GDM1 (cell line): ENCODE data around the gene RPRD2.
A peak's percentile ranks its signal among the peaks of the same experiment; 100 is the strongest.

Source experiments
- DNase-seq: peaks from one replicate; lab custom pipeline; 2025; lab: John Stamatoyannopoulos, UW

The RPRD2 gene

GRCh38 chr1:150472601-150473200, 108.8 kb downstream of the RPRD2 start:
- DNase-seq, result no peak

GRCh38 chr1:150473659-150474058, 109.7 kb downstream of the RPRD2 start:
- no peak for DNase-seq

- DNase-seq, result no peak
These were observed 110.9 kb downstream of the RPRD2 start for GRCh38 chr1:150474869-150475268.

- DNase-seq, result no peak
These were observed 112.8 kb downstream of the RPRD2 start for GRCh38 chr1:150476754-150477153.

- DNase-seq, result no peak
These were observed 113.4 kb downstream of the RPRD2 start for GRCh38 chr1:150477320-150477719.

GRCh38 chr1:150477733-150478132, 113.8 kb downstream of the RPRD2 start:
- no peak for DNase-seq

- DNase-seq, result no peak
These were observed 115.4 kb downstream of the RPRD2 start for GRCh38 chr1:150479370-150479769.

GRCh38 chr1:150479927-150480352, 116.0 kb downstream of the RPRD2 start:
- DNase-seq, result no peak

GRCh38 chr1:150484431-150484830, 120.5 kb downstream of the RPRD2 start:
- no peak for DNase-seq

GRCh38 chr1:150484861-150485260, 120.9 kb downstream of the RPRD2 start:
- DNase-seq, result peak; percentile 15

GRCh38 chr1:150486966-150487762, 123.2 kb downstream of the RPRD2 start, which contains the start of gene TARS2:
TSS of gene TARS2 (plus strand) at chr1:150487419. CDS start at chr1:150487451, 32 bp downstream.
- peak; percentile 96 for DNase-seq

- DNase-seq, result no peak
These were observed 123.8 kb downstream of the RPRD2 start for GRCh38 chr1:150487763-150488115.

- no peak for DNase-seq
These were observed 129.2 kb downstream of the RPRD2 start for GRCh38 chr1:150493175-150493574.

- DNase-seq, result no peak
These were observed 134.4 kb downstream of the RPRD2 start for GRCh38 chr1:150498342-150498741.

- no peak for DNase-seq
These were observed 141.5 kb downstream of the RPRD2 start for GRCh38 chr1:150505431-150505830.

- peak; percentile 40 for DNase-seq
These were observed 144.2 kb downstream of the RPRD2 start, which contains the start of gene ECM1 for GRCh38 chr1:150507912-150508864. TSS of gene ECM1 (plus strand) at chr1:150508109. CDS start at chr1:150508210, 101 bp downstream.

GRCh38 chr1:150508982-150509381, 145.0 kb downstream of the RPRD2 start:
- no peak for DNase-seq

- no peak for DNase-seq
These were observed 147.6 kb downstream of the RPRD2 start for GRCh38 chr1:150511551-150511950.

- no peak for DNase-seq
These were observed 148.2 kb downstream of the RPRD2 start for GRCh38 chr1:150511985-150512660.

- DNase-seq, result no peak
These were observed 148.9 kb downstream of the RPRD2 start for GRCh38 chr1:150512846-150513245.

GRCh38 chr1:150513351-150513791, 149.4 kb downstream of the RPRD2 start:
- no peak for DNase-seq

GRCh38 chr1:150514260-150514659, 150.3 kb downstream of the RPRD2 start:
- DNase-seq, result no peak
